ENCODE data around the gene PDE2A. TPM values are rescaled to one million over a fixed set of nuclear protein-coding genes. Genes with fewer than 3 reads are reported as not detected.

Gene PDE2A
- total and polyA plus RNA-seq, 7 donors: 6.0 to 20.1 (median 8.8) TPM

GRCh38 chr11:72721689-72722049 is 47.4 kb upstream of the PDE2A start:
- Histone ChIP-seq H3K4me3 (peak overlapping the region; percentile 76), H3K4me1 (peaks cover 47% of the 10 kb centered on the region), H3K27me3 (ENCODE audit: insufficient read depth in 3 of 3, low read length in 2 of 3) (no peaks in the 10 kb centered on the region), H3K36me3 (ENCODE audit: insufficient read depth in 1 of 2, low read depth in 1 of 2) (no peaks in the 10 kb centered on the region), H3K27ac (peak overlapping the region; percentile 89), H3K9me3 (no peaks in the 10 kb centered on the region)
- WGBS, 3 donors: 1 to 5% (median 1%) methylated on average over 11 to 13 of the region's 13 CpGs
- intact Hi-C loops (cut with DNase I): loop anchor here (5.0 kb wide), 2 partner anchors 96 to 456 kb away; no protein-coding TSS in a partner anchor
- DNase-seq: peak in 1 of 2 donors; percentile 64
- TF ChIP-seq CTCF (IDR thresholded peaks at IDR 0.05): no peak
- ATAC-seq: peak in 3 of 4 donors; percentile 15 to 45 (median 21)

DNA sequence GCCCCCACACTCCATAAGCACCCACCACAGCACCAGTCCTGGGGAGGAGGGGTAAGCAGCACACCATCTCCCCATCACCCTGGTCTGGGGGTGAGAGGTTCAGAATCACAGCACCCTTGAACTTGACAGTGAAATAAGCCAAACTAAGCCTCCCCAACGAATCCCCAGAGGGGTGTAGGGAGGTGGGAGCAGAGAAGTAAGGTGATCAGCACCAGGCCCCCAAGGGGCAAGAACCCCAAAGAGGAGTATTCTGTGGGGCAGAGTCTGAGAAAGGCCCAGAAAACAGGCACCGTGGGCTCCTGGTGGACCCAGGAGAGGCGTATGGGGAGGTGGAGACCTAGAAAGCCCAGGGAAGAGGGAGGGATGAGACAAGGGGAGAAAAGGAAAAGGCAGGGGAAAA is 47.1 kb upstream of the PDE2A start:
- no peak for TF ChIP-seq CTCF (IDR thresholded peaks at IDR 0.05)
- Histone ChIP-seq H3K27ac (peak overlapping the region; percentile 89), H3K9me3 (no peaks in the 10 kb centered on the region), H3K4me1 (peaks cover 51% of the 10 kb centered on the region), H3K27me3 (ENCODE audit: insufficient read depth in 3 of 3, low read length in 2 of 3) (no peaks in the 10 kb centered on the region), H3K36me3 (ENCODE audit: insufficient read depth in 1 of 2, low read depth in 1 of 2) (no peaks in the 10 kb centered on the region), H3K4me3 (peak overlapping the region; percentile 76)
- WGBS, 3 donors: 6 to 17% (median 8%) methylated on average over 3 of the region's 3 CpGs
- intact Hi-C loops (cut with DNase I): loop anchor here (5.0 kb wide), 2 partner anchors 96 to 456 kb away; no protein-coding TSS in a partner anchor
- DNase-seq (peak in 1 of 2 donors; percentile 27), ATAC-seq (no peak)

DNA sequence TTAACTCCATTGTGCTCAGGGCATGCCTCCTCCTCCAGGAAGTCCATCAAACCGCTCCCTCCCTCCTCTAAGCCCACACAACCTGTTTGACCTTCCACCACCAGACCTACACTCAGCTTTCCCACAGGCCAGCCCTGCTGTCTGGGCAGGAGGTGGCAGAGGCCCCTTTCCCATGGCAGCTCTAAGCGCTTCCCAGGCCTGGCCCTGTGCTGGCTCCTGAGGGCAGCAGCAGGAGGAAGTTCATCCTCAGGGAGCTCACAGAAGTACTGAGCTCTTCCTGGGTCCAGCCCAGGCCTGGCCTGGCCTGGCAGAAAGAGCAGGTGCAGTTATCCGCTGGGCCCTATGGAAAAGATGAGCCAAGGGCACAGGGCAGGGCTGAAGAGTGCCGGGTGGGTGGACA is 46.6 kb upstream of the PDE2A start:
- H3K4me3 ChIP-seq: peak overlapping the region; percentile 76
- no peaks in the 10 kb centered on the region for H3K9me3 ChIP-seq
- no peaks in the 10 kb centered on the region for H3K27me3 ChIP-seq (ENCODE audit: insufficient read depth in 3 of 3, low read length in 2 of 3)
- H3K27ac ChIP-seq: peak overlapping the region; percentile 89
- peak in 1 of 2 donors; percentile 42 for DNase-seq
- peak in 1 of 4 donors; percentile 25 for ATAC-seq
- intact Hi-C loops (cut with DNase I): loop anchor here (5.0 kb wide), 2 partner anchors 97 to 457 kb away; no protein-coding TSS in a partner anchor
- no peak for TF ChIP-seq CTCF (IDR thresholded peaks at IDR 0.05)
- H3K4me1 ChIP-seq: peaks cover 52% of the 10 kb centered on the region
- H3K36me3 ChIP-seq (ENCODE audit: insufficient read depth in 1 of 2, low read depth in 1 of 2): no peaks in the 10 kb centered on the region
- WGBS, 3 donors: 37 to 49% (median 38%) methylated on average over 4 of the region's 4 CpGs

- peak overlapping the region; percentile 89 for H3K27ac ChIP-seq
Measured at GRCh38 chr11:72720047-72720446, 45.8 kb upstream of the PDE2A start.

More at GRCh38 chr11:72720047-72720446, 45.8 kb upstream of the PDE2A start:
- Histone ChIP-seq H3K36me3 (ENCODE audit: insufficient read depth in 1 of 2, low read depth in 1 of 2) (no peaks in the 10 kb centered on the region), H3K4me3 (peak overlapping the region; percentile 76), H3K4me1 (peaks cover 49% of the 10 kb centered on the region), H3K9me3 (no peaks in the 10 kb centered on the region), H3K27me3 (ENCODE audit: insufficient read depth in 3 of 3, low read length in 2 of 3) (no peaks in the 10 kb centered on the region)
- 47 to 57% (median 57%) methylated on average over 3 of the region's 3 CpGs for WGBS, 3 donors
- peak in 1 of 2 donors; percentile 55 for DNase-seq
- TF ChIP-seq CTCF (IDR thresholded peaks at IDR 0.05): no peak
- no peak for ATAC-seq
- intact Hi-C loops (cut with DNase I): loop anchor here (5.0 kb wide), 2 partner anchors 97 to 457 kb away; no protein-coding TSS in a partner anchor

Data from psoas muscle (tissue), 8 donors.